ENCODE results near the gene TRAPPC11.

DNA sequence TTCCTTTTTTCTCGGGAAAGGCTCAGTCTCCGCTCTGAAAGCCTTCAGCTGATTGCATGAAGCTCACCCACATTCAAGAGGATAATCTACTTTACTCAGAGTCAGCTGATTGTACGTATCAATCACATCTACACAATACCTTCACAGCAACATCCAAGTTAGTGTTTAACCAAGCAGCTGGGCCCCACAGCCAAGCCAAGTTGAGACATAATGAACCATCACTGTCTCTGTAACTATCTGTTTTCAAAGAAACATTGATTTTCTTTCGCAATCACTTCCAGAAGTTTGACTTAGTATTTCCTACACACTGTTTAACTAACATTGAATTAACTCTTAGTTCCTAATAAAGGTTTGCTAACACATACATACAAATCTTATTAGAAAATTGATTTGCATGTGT lies 40.4 kb upstream of the TRAPPC11 start:
- TF ChIP-seq, protein P1, sequence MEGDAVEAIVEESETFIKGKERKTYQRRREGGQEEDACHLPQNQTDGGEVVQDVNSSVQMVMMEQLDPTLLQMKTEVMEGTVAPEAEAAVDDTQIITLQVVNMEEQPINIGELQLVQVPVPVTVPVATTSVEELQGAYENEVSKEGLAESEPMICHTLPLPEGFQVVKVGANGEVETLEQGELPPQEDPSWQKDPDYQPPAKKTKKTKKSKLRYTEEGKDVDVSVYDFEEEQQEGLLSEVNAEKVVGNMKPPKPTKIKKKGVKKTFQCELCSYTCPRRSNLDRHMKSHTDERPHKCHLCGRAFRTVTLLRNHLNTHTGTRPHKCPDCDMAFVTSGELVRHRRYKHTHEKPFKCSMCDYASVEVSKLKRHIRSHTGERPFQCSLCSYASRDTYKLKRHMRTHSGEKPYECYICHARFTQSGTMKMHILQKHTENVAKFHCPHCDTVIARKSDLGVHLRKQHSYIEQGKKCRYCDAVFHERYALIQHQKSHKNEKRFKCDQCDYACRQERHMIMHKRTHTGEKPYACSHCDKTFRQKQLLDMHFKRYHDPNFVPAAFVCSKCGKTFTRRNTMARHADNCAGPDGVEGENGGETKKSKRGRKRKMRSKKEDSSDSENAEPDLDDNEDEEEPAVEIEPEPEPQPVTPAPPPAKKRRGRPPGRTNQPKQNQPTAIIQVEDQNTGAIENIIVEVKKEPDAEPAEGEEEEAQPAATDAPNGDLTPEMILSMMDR (IDR thresholded peaks at IDR 0.05): no peak
- TF ChIP-seq POLR2AphosphoS5 (IDR thresholded peaks at IDR 0.05): no peak

All from breast epithelium (tissue), 3 donors.